Vagina (tissue), 2 donors: ENCODE data around the gene SRSF9.

ENCODE experiments used
- POLR2A ChIP-seq, 2 donors: fragments of 450-650 bp; IDR thresholded peaks; one replicate each; pipeline ENCODE4 v1.6.1; 2017; ENCODE audit warnings: antibody characterized with exemption in 2 of 2, mild to moderate bottlenecking in 2 of 2, moderate library complexity in 2 of 2
- POLR2AphosphoS5 ChIP-seq, 2 donors: sonication (generic); formaldehyde crosslinking; IDR thresholded peaks; one replicate each; pipeline ENCODE4 v1.9.0; 2017; ENCODE audit warnings: antibody characterized with exemption in 2 of 2, mild to moderate bottlenecking in 2 of 2, low read depth in 1 of 2; ENCODE audit not compliant: insufficient read depth in 1 of 2
- TF ChIP-seq, protein P1 (sequence below), 3 experiments: fragments of 450-650 bp in 2 of 3; fragments of 200-600 bp in 1 of 3; sonication (generic) in 1 of 3; IDR thresholded peaks; one replicate each; pipeline ENCODE4 v1.5.1; 2017 to 2019; ENCODE audit warnings: antibody characterized with exemption in 3 of 3, mild to moderate bottlenecking in 2 of 3, moderate library complexity in 2 of 3

- TF ChIP-seq, protein P1, sequence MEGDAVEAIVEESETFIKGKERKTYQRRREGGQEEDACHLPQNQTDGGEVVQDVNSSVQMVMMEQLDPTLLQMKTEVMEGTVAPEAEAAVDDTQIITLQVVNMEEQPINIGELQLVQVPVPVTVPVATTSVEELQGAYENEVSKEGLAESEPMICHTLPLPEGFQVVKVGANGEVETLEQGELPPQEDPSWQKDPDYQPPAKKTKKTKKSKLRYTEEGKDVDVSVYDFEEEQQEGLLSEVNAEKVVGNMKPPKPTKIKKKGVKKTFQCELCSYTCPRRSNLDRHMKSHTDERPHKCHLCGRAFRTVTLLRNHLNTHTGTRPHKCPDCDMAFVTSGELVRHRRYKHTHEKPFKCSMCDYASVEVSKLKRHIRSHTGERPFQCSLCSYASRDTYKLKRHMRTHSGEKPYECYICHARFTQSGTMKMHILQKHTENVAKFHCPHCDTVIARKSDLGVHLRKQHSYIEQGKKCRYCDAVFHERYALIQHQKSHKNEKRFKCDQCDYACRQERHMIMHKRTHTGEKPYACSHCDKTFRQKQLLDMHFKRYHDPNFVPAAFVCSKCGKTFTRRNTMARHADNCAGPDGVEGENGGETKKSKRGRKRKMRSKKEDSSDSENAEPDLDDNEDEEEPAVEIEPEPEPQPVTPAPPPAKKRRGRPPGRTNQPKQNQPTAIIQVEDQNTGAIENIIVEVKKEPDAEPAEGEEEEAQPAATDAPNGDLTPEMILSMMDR (IDR thresholded peaks at IDR 0.05) = no peak
- TF ChIP-seq POLR2A (IDR thresholded peaks at IDR 0.05) (no peak), POLR2AphosphoS5 (IDR thresholded peaks at IDR 0.05; ENCODE audit: insufficient read depth in 1 of 2, low read depth in 1 of 2) (no peak)
Measured at GRCh38 chr12:120457133-120457532, 12.4 kb downstream of the SRSF9 start.
